GM19468 (cell line): ENCODE measurements around the gene BCL2L15.
A peak's percentile ranks its signal among the peaks of the same experiment; 100 is the strongest.

Experiments
- ATAC-seq: cut with Tn5 transposase; IDR thresholded peaks from one replicate; pipeline ENCODE4 v1.9.1; 2021; ENCODE audit warnings: mild to moderate bottlenecking, moderate library complexity, moderate number of reproducible peaks; ENCODE audit not compliant: unreplicated experiment; ENCODE audit errors: extremely low read depth

The BCL2L15 gene

GRCh38 chr1:113887402-113888175, at the start of gene BCL2L15:
Gene BCL2L15 (minus strand): TSS chr1:113887581. CDS start chr1:113887375, 206 bp downstream.
- ATAC-seq: no peak

- ATAC-seq: no peak
Measured at GRCh38 chr1:113937146-113937545, 49.8 kb upstream of the BCL2L15 start.

- ATAC-seq: no peak
Measured at GRCh38 chr1:113935970-113936369, 48.6 kb upstream of the BCL2L15 start.

- ATAC-seq: no peak
Measured at GRCh38 chr1:113935176-113935575, 47.8 kb upstream of the BCL2L15 start.

- no peak for ATAC-seq
Measured at GRCh38 chr1:113934511-113935055, 47.2 kb upstream of the BCL2L15 start.

- ATAC-seq: no peak
Measured at GRCh38 chr1:113934006-113934405, 46.6 kb upstream of the BCL2L15 start.

- ATAC-seq: no peak
Measured at GRCh38 chr1:113931451-113931851, 44.1 kb upstream of the BCL2L15 start.

- ATAC-seq: no peak
Measured at GRCh38 chr1:113930499-113931161, 43.2 kb upstream of the BCL2L15 start.

GRCh38 chr1:113929750-113930498, 42.5 kb upstream of the BCL2L15 start:
- ATAC-seq: no peak

GRCh38 chr1:113928941-113929749, 41.8 kb upstream of the BCL2L15 start, which contains the start of gene HIPK1:
Gene HIPK1 (plus strand): TSS chr1:113929324.
- peak; percentile 41 for ATAC-seq

- ATAC-seq: no peak
Measured at GRCh38 chr1:113928187-113928930, 41.0 kb upstream of the BCL2L15 start.

- no peak for ATAC-seq
Measured at GRCh38 chr1:113924473-113924872, 37.1 kb upstream of the BCL2L15 start.

- no peak for ATAC-seq
Measured at GRCh38 chr1:113922957-113923356, 35.6 kb upstream of the BCL2L15 start.

- no peak for ATAC-seq
Measured at GRCh38 chr1:113918243-113918642, 30.9 kb upstream of the BCL2L15 start.

GRCh38 chr1:113917400-113918082, 30.2 kb upstream of the BCL2L15 start:
- no peak for ATAC-seq

- ATAC-seq: no peak
Measured at GRCh38 chr1:113916974-113917373, 29.6 kb upstream of the BCL2L15 start.

GRCh38 chr1:113913887-113914664, 26.7 kb upstream of the BCL2L15 start:
- no peak for ATAC-seq

GRCh38 chr1:113913312-113913668, 25.9 kb upstream of the BCL2L15 start:
- ATAC-seq: no peak
